GM04503 (cell line): Measurements from ENCODE around the gene RPL38.

Experiments used
- DNase-seq: peaks from one replicate; pipeline ENCODE4 v3.0.0-alpha.2; 2012; ENCODE audit warnings: low read depth

Gene RPL38

DNA sequence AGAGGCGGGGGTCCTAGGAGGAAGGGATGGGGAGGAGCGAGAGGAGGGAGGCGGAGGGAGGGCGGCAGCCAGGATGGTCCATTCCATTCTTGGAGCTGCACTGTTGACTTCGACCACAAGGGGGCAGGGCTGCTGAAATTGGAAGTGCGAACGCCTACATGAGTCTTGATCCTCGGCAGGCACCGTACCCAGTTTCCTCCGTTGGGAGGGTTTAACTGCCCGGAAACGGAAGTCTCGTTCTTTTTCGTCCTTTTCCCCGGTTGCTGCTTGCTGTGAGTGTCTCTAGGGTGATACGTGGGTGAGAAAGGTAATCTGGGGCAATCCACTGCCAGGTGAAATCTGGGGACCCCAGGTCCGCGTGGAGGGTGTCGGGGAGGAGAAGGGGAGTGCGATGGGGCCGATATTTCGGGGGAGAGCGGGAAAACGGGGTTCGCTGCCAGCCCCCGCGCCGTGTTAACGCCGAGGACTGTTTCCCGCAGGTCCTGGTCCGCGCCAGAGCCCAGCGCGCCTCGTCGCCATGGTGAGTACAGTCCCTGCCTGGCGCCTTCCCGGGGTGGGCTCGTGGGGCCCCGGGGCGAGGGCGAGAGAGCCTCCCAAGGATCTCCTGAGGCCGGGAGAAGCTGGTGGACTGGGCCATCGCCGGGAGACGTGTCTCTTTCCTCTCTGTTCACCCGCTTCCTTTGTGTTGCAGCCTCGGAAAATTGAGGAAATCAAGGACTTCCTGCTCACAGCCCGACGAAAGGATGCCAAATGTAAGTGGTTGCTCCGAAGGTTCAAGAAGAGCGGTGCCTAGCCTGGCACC is at the start of gene RPL38:
Gene RPL38 (plus strand): TSS at position 240 of the 802 bp plus-strand sequence. CDS start 278 bp downstream, at position 518.
- DNase-seq: peak; percentile 81

DNA sequence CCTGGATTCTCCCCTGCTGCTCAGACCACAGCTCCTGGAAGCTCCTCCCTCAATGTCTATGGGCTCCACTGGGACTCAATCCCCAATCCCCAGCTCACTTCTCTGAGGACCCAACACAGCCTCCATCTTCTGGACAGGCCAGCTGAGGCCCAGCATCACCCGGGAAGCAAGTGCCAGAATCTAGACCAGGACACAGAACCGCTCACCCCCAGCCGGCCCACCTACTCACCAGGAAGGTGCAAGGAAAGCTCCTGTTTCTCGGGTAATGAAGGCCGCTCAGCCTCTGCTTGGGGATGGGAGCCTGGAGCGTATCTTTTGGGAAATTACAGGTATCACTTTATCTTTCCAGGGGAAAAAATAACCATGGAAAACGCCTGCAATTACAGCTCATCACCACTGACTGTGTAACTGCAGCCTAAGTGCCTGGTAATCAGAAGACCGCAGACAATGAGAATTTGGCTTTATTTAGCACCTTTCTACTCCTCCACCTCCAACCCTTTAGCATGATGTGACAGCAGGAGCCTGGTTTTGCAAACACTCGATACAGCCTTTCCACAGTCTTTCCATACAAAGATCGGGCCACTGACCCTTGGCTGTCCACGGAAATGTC is 49.6 kb upstream of the RPL38 start:
- no peak for DNase-seq

DNA sequence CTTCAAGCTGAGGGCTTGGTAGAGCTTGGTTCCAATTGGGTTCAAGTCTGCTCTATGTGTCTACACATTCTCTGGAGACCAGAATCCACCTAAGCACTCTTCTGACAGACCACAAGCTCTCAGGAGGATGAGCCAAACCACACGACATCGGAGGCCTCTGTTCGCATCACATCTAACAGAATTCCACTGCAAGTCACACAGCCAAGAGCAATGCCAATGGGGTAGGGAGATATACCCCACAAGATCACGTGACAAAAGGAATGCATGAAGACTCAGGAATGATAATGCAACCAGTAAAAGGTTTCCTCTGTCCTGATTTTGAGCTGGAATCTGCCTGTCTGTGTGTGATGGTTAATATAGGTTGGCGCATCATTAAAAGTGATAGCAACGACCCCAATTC is 46.6 kb upstream of the RPL38 start:
- no peak for DNase-seq

DNA sequence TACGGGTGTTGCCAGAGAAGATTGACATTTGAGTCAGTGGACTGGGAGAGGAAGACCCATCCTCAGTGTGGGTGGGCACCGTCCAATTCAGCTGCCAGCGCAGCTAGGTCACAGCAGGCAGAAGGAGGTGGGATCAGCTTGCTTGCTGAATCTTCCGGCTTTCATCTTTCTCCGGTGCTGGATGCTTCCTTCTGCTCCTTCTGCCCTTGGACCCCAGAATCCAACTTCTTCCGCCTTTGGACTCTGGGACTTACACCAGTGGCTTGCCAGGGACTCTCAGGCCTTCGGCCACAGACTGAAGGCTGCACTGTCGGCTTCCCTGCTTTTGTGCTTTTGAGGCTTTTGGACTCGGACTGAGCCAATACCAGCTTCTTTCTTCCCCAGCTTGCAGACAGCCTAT is 46.1 kb upstream of the RPL38 start:
- no peak for DNase-seq

DNA sequence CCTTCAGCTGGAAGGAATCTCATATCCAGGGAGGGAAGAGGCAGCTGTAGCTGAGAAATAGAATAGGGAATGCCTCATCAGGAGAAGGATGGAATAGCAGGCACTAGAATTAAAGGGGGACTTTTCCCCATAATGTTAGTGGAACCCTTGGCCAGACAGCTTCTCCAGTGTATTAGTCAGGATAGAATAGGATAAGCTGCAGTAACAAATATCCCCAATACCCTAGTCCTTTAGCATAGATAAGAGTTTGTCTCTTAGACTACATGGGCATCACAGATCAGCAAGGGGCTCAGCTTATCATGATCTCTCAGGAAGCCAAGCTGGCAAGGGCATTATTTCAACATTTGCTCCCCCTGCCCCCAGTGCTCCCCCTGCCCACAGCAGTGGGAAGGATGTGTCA is 44.7 kb upstream of the RPL38 start:
- DNase-seq: no peak

DNA sequence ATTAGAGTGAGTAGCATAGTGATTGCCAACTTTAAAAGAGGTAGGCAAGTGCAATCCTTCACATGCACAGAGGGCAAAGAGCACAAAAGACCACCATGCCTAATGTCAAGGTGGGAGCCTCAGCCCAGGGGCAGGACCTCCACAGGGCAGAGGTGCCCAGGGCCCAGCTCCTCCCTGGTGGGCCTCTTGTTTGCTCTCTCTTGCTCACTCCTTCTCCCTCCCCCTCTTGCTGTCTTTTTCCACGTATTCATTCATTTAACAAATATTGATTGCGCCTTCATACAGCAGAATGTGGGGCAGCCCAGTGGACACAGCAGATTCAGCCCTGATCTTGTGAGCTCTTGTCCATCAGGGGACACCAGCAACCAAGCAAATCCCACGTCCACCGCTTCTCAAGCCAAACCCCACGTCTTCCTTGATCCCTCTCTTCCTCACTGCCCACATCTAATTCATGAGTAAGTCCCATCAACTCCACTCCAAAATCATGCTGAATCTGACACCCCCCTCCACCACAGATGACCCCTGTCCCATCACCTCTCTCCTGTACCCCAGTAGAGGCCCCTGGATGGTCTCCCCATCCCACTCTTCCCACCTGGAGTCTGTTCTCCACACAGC is 44.1 kb upstream of the RPL38 start:
- no peak for DNase-seq

DNA sequence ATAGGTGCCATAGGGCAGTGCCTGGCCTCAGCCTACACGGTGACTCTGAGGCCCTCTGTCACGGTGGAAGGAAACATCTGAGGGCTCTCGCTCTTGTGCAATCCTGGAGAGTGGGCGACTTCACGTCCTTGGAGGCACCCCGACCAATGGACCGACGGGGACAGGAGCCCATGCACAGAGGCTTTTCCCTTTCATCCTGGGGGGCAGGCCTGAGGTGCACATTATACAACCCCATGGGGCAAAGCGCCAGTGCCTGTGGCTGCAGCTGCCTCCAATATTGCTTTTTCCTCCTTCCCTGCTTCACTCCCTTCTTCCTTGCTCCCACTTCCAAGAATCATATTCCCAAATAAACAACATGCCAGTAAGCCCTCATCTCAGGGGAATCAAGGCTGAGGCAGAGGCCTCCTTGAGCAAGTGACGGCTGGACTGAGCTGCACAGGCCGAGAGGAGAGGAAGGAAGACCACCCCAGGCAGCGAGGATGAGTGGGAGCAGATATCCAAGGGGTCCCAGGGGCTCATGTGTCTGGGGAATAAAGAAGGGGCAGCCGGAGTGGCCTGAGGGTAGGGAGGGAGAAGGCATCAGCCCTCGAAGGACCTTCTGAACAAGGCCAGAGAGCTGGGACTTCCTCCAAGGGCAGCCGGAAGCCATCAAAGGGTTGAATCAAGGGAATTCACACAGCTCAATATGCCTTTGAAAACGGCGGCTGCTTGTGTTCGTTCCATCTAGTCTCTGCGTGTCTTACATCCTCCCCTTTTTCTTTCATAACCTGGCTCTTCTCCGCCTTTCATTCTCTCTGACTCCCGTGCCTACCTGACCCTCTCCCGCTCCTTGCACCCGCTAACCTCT is 42.6 kb upstream of the RPL38 start:
- DNase-seq: no peak

DNA sequence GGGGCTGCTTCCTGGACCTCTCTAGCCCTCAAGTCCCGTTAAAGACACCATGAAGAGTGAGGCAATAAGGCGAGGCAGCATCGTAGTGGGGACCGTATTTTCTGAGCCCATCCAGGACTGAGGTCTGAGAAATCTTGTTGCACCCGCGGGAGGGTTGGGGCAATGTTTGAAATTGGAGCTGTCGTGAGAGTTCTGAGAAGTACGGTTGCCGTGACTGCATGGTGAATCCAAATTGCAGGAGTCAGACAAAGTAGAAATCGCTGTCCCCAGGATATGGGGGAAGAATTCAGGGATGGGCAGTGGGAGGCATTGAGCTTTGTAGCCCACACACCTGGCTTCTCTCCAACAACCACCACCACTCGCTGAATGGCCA is 42.0 kb upstream of the RPL38 start:
- DNase-seq: no peak

DNA sequence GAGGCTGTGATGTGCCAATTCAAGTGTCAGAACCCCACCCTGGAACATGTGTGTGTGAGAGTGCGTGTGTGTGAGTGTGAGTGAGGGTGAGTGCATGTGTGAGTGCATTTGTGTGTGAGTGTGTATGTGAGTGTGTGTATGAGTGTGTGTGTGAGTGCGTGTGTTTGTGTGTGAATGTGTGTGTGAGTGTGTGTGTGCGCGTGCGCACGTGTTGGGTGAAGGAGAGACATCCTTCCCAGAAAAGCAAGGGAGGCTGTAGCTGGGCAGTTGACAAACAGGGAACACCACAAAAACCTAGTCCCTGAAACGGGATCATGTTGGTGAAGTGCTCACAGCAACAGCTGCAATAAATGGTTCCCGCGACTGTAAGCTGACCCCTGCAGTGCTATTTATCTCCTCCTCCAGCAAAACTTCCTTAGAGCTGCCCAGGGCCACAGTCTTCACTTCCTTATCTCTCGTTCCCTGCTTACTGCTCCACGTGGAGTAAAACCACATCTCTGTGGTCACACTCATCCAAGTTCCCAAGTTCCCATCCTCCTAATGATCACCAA is 40.1 kb upstream of the RPL38 start:
- no peak for DNase-seq

DNA sequence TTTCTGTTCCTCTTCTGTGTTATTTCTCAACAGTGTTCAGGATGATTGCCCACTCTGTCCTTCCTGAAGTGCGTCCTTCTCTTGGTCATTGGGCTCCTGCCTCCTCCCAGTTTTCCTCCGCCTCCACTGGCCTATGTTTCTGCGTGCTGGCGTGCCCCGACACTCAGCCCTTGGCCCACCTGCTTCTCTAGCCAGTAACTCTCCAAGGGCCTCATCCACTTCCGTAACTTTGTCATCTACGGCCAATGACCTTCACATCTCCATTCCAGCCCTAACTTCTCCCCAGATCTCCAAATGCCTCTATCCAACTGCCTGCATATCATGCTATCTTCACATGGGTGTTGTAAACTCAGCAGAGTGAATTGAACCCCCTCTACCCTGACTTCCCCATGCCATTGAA is 39.6 kb upstream of the RPL38 start:
- no peak for DNase-seq

DNA sequence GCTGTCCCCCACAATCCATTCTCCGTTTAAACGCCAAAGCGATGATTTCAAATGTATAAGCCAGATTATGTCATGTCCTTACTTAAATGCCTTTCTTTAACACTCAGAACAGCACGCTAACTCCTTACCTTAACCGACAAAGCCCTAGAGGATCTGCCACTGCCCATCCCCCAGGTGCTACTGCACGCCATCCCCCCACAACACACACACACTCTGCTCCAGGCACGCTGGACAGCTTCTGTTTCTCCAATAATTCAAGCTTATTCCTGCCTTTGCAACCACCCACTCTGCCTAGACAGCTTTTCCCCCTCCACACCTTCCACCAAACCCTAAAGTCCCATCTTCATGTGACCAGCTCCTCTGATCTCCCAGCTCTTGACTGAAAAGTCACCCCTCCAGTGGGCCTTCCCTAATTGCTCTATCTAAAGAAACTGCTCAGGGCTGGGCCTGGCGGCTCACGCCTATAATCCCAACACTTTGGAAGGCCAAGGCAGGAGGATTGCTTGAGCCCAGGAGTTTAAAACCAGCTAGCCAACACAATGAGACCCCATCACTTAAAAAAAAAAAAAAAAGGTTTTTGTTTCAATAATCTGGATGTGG is 38.9 kb upstream of the RPL38 start:
- DNase-seq: no peak

DNA sequence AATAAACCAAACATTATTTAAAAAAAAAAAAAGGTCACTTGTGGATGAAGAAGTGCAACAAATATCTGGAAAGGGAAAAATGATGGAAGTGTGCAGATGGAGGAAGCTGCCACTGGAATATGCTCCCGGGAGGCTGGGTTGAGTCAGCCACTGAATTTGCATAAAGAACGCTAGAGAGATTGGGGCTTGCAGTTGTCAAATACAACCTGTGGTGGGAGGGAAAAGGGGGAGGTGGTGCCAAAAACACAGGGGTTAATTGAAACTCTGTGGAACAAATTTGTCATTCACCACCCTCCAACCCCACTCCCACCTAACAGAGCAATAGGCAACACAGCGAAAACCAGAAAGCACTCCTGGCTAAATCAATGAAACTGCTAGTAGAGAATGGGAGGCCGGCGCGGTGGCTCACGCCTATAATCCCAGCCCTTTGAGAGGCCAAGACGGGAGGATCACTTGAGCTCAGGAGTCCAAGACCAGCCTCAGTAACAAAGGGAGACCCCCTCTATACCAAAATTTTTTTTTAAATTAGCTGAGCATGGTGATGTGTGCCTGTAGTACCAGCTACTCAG is 37.6 kb upstream of the RPL38 start:
- DNase-seq: no peak

DNA sequence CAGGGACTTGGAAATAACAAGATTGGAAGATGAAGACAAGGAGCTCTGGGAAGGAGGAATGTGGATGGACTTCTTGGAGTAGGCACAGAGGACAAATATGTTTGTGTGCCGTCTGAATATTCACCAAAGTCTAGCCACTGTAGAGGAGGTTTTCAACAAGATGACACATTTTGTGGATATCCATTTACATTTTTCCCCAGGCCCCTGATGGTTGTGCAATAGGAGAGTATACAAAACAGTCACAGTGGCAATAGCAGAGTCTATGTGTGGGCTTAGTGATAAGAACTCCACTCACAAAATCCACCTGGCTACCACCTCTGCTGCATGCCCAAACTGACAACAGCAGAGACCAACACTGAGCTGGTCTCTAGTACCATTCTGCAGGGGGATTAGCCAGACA is 32.6 kb upstream of the RPL38 start:
- no peak for DNase-seq

DNA sequence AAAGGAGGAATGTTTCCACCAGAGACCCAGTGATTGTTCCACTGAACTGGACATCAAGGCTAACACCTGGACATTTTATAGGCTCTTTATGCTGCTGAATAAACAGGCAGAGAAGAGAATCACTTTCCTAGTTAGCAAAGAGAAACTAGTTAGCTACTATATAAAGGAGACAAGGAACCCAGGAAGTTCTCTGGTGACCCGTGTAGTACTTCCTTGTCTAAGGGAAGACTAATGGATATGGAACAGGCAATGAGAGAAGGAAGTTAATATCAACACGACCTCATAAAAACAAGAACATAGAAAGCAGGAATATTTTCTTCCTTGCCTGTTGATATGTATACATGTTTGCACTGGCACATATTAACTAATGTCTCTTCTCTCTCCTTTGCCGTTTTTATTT is 30.8 kb upstream of the RPL38 start:
- DNase-seq: no peak

DNA sequence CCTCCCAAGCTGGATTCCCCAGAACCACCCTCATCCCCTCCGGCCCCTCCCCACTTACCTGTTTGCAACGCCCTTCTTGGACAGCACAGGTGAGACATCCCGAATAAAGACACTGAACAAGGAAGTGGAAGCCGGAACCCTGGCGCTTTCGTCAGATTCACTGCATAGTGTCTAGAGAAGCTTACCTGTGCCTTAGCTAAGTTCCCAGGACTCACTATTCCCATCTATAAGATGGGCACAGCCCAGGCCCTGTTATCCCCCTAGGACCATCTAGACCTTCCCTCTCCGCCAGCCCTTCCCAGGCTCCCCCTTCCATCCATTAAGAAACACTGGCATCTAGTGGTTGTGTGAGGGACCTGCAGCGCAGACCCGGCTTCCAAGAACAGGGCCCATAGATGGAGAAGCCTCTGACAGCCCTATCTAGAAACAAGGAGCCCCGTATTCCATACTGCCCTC is 26.9 kb upstream of the RPL38 start:
- DNase-seq: no peak

DNA sequence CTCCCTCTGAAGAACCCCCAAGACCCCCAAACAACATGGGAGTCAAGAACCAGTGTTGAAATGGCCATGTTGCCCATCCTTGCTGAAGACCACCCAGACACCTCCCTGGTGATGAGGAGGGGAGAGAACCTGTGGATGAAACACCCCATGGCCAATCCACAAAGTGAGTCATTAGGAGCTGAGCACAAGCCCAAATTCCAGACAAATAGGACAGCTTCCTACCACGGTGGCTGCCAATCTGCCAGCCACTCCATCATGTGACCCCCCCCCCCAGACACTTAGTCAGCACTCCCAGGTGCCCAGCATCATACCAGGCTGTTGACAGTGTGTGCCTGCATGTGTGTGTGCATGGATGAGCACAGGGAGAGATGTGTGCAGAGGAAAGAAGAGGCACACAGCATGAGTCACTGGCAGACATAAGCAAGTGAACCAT is 26.4 kb upstream of the RPL38 start:
- DNase-seq: no peak

DNA sequence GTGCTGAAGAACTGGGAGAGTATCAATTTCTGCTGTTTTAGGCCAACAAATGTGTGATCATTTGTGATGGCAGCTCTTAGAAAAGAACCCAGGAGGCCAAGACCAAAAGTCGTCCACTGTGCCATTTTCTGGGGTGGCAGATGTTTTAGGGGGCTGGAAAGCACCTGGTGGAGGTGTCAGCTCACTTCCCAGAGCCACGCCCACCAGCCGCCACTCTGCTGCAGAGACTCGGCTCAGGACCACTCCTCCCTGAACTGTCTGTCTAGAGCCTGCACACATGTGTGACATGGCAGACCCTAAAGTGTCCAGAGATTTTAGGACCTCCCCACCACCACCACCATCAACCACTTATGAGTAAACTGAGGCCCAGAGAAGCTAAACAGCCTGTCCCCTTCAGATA is 23.9 kb upstream of the RPL38 start:
- DNase-seq: no peak

DNA sequence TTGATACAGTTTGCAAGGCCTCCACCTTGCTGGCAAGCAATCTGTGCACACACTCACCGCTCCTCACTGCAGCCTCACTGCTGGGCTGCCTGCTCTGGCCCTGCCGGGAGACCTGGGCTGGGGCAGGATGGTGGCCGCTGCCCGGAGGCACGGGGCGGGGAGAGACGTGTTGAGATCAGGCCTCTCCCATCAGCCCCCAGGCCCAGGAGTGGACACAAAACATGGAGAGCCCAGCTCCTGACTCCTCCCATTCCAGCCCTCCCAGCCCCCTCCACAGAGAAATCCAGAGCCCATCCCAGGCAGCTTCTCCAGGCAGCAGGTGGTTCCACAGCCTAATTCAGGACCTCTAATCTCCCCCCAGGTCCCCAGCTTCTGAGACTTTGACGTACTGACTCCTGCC is 23.1 kb upstream of the RPL38 start:
- no peak for DNase-seq

DNA sequence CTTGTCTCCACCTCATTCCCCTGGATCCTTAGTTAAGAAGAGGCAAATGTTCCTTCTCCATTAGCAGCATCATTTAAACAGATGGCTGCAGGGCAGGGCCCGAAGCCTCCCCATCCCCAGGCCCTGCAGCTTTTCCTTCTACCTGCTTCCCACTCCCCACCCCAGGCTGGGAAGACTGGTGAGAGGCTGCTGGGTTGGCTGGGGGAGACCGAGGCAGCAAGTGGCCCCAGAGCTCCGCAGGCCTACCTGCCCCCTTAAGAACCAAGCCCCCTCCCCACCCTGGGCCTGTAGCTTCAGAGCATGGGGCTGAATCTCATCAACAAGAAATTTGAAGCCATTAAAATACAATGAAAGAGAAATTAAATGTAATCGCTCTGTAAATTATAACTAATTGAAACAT is 22.1 kb upstream of the RPL38 start:
- no peak for DNase-seq

DNA sequence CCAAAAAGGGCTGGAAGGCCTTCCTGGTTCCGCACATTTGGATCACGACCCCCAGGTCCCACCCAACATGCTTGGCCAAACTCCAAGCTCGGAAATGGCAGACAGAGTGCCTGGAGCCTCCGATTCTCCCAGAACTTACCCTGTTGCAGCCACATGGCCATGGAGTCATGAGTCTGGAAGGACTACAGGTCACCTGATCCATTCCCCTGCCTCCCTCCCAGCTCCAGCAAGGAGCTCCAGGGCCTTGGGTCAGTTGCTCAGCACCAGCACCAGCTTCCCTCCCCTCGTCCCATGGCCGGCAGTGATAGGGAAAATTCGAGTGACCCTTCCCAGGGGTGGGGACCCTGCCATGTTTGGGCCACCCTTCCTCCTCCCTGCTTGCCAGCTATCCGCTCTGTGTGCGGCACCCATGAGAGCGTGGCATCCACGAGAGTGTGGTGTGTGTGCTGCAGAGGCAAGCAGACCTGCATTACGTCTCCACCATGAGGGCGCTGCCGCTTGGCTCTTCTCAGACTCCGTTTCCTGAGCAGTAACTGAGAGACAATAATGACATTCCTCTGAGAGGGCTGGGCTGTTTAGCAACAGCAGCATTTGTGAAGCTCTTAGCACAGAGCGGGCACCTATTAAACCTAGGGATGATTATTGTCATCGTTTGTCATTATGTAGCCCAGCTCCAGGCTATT is 21.3 kb upstream of the RPL38 start:
- no peak for DNase-seq

DNA sequence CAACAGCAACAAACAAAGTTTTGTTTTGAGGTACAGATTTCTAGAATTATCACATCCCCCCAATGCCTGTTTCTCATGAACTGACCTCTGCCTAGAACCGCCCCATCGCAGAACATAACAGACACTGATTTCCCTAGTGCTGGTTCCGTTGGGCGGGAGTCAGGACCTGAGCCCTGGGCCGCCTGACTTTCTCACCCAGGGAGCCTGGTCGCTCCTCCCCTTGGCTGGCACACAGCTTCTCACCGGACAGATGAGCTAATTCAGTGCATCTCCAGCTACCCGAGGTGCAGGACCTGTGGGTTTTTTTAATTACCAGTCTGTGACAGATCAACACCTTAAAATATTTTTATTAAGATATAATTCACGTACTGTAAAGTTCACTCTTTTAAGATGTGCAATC is 20.1 kb upstream of the RPL38 start:
- no peak for DNase-seq
